GM12878 (cell line): ENCODE measurements around the gene PCSK5.

Experiments used
- ATF2 ChIP-seq: IDR thresholded peaks from 2 replicates; pipeline ENCODE4 v1.6.1; 2012; ENCODE audit warnings: low read length, inconsistent platforms
- KDM1A ChIP-seq: fragments of 200-600 bp; sonication (generic); IDR thresholded peaks from 2 replicates; pipeline ENCODE4 v1.6.1; 2016; ENCODE audit warnings: borderline replicate concordance
- POLR2A ChIP-seq: IDR thresholded peaks from 2 replicates; pipeline ENCODE4 v1.6.1; 2011; ENCODE audit warnings: low read depth, mild to moderate bottlenecking, low read length
- RAD21 ChIP-seq: IDR thresholded peaks from 2 replicates; pipeline ENCODE4 v1.6.1; 2011; ENCODE audit warnings: mild to moderate bottlenecking, low read depth, low read length, moderate library complexity; ENCODE audit not compliant: insufficient read depth
- RAD51 ChIP-seq: fragments of 450-650 bp; IDR thresholded peaks from 2 replicates; pipeline ENCODE4 v1.6.1; 2016; ENCODE audit warnings: moderate library complexity, mild to moderate bottlenecking, inconsistent platforms
- ZBED1 ChIP-seq: IDR thresholded peaks from 2 replicates; pipeline ENCODE4 v1.6.1; 2016; ENCODE audit warnings: borderline replicate concordance
- ZBTB4 ChIP-seq: fragments of 450-650 bp; formaldehyde crosslinking; IDR thresholded peaks from 2 replicates; pipeline ENCODE4 v1.4.0; 2022; ENCODE audit warnings: mild to moderate bottlenecking, moderate library complexity
- TF ChIP-seq, protein P1 (sequence below): IDR thresholded peaks from 2 replicates; pipeline ENCODE4 v1.6.1; 2012; ENCODE audit warnings: mild to moderate bottlenecking, low read depth, low read length

DNA sequence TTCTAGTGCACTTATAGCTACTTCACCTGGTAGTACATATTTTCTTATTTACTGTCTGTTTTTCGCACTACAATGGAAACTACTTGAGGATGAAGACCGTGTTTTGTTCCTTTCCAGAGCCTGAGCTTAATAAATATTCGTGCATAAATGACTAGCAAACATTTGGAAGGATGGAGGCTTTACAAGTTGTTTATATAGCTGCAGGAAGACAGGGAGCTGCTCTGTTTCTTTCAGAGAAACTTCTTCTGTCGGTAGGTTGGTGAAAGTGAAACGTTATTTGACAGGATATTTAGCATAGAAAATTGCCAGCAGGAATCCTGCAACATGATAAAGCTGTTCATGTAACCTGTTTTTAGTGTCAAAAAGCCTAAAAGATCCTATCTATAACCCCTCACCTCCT is 210.6 kb downstream of the PCSK5 start:
- no peak for TF ChIP-seq RAD21
- TF ChIP-seq, protein P1, sequence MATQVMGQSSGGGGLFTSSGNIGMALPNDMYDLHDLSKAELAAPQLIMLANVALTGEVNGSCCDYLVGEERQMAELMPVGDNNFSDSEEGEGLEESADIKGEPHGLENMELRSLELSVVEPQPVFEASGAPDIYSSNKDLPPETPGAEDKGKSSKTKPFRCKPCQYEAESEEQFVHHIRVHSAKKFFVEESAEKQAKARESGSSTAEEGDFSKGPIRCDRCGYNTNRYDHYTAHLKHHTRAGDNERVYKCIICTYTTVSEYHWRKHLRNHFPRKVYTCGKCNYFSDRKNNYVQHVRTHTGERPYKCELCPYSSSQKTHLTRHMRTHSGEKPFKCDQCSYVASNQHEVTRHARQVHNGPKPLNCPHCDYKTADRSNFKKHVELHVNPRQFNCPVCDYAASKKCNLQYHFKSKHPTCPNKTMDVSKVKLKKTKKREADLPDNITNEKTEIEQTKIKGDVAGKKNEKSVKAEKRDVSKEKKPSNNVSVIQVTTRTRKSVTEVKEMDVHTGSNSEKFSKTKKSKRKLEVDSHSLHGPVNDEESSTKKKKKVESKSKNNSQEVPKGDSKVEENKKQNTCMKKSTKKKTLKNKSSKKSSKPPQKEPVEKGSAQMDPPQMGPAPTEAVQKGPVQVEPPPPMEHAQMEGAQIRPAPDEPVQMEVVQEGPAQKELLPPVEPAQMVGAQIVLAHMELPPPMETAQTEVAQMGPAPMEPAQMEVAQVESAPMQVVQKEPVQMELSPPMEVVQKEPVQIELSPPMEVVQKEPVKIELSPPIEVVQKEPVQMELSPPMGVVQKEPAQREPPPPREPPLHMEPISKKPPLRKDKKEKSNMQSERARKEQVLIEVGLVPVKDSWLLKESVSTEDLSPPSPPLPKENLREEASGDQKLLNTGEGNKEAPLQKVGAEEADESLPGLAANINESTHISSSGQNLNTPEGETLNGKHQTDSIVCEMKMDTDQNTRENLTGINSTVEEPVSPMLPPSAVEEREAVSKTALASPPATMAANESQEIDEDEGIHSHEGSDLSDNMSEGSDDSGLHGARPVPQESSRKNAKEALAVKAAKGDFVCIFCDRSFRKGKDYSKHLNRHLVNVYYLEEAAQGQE = no peak
- TF ChIP-seq ATF2 = no peak
- TF ChIP-seq ZBTB4 (CRISPR knock-in tag) = no peak
- no peak for TF ChIP-seq ZBED1
- TF ChIP-seq POLR2A = no peak
- TF ChIP-seq KDM1A = no peak
- no peak for TF ChIP-seq RAD51
